ENCODE results near the gene ALB. TPM values are rescaled to one million over a fixed set of nuclear protein-coding genes. Genes with fewer than 3 reads are reported as not detected.

Gene ALB
- total and polyA plus RNA-seq, 2 donors (not counting 1 experiment from before 2014, with no cell fraction given), result 0.03 TPM; not detected in 1

GRCh38 chr4:73391774-73392173, 12.3 kb upstream of the ALB start:
- no peaks in the 10 kb centered on the region for H3K27me3 ChIP-seq (ENCODE audit: control insufficient read depth, insufficient read depth, low read length)
- H3K27ac ChIP-seq (ENCODE audit: insufficient read depth, low read length), result no peak overlapping the region
- no peaks in the 10 kb centered on the region for H4K20me1 ChIP-seq (ENCODE audit: control insufficient read depth, extremely low read depth, insufficient read depth, low read length)
- no peaks in the 10 kb centered on the region for H3K79me2 ChIP-seq (ENCODE audit: control insufficient read depth, insufficient read depth, low read length)
- no peak overlapping the region for H3K9ac ChIP-seq (ENCODE audit: insufficient read depth, low read length)
- DNase-seq (ENCODE audit: low read depth in 2 of 2), result no peak
- H3K4me3 ChIP-seq (replicated peaks in 1 of 4; ENCODE audit: control extremely low read depth in 1 of 4, insufficient read depth in 1 of 4, low read depth in 3 of 4, low read length in 4 of 4), result no peak overlapping the region
- H2AFZ ChIP-seq (ENCODE audit: low read length), result no peak overlapping the region
- no peak overlapping the region for H3K4me2 ChIP-seq (ENCODE audit: extremely low read depth, insufficient read depth, low read length)
- no peaks in the 10 kb centered on the region for H3K9me3 ChIP-seq (ENCODE audit: control insufficient read depth, insufficient read depth, low read depth, low read length)
- H3K4me1 ChIP-seq (ENCODE audit: control insufficient read depth, extremely low read depth, insufficient read depth, low read length), result no peaks in the 10 kb centered on the region
- TF ChIP-seq EZH2 (IDR thresholded peaks at IDR 0.05; ENCODE audit: low read length, missing control alignments) (no peak), CTCF (conservative IDR thresholded peaks at IDR 0.05 in 1 of 2, IDR thresholded peaks at IDR 0.05 in 1 of 2; ENCODE audit: low read depth in 1 of 2, low read length in 2 of 2) (no peak)
- H3K36me3 ChIP-seq (ENCODE audit: control insufficient read depth, insufficient read depth, low read length), result no peaks in the 10 kb centered on the region

GRCh38 chr4:73392936-73393335, 11.2 kb upstream of the ALB start:
- TF ChIP-seq CTCF (conservative IDR thresholded peaks at IDR 0.05 in 1 of 2, IDR thresholded peaks at IDR 0.05 in 1 of 2; ENCODE audit: low read depth in 1 of 2, low read length in 2 of 2) (no peak), EZH2 (IDR thresholded peaks at IDR 0.05; ENCODE audit: low read length, missing control alignments) (no peak)
- Histone ChIP-seq H4K20me1 (ENCODE audit: control insufficient read depth, extremely low read depth, insufficient read depth, low read length) (no peaks in the 10 kb centered on the region), H3K4me2 (ENCODE audit: extremely low read depth, insufficient read depth, low read length) (no peak overlapping the region), H2AFZ (ENCODE audit: low read length) (no peak overlapping the region), H3K36me3 (ENCODE audit: control insufficient read depth, insufficient read depth, low read length) (no peaks in the 10 kb centered on the region), H3K4me1 (ENCODE audit: control insufficient read depth, extremely low read depth, insufficient read depth, low read length) (no peaks in the 10 kb centered on the region), H3K4me3 (replicated peaks in 1 of 4; ENCODE audit: control extremely low read depth in 1 of 4, insufficient read depth in 1 of 4, low read depth in 3 of 4, low read length in 4 of 4) (no peak overlapping the region), H3K79me2 (ENCODE audit: control insufficient read depth, insufficient read depth, low read length) (no peaks in the 10 kb centered on the region), H3K27me3 (ENCODE audit: control insufficient read depth, insufficient read depth, low read length) (no peaks in the 10 kb centered on the region), H3K27ac (ENCODE audit: insufficient read depth, low read length) (no peak overlapping the region), H3K9me3 (ENCODE audit: control insufficient read depth, insufficient read depth, low read depth, low read length) (no peaks in the 10 kb centered on the region), H3K9ac (ENCODE audit: insufficient read depth, low read length) (no peak overlapping the region)
- no peak for DNase-seq (ENCODE audit: low read depth in 2 of 2)

GRCh38 chr4:73396304-73396703, 7.8 kb upstream of the ALB start:
- Histone ChIP-seq H3K4me3 (replicated peaks in 1 of 4; ENCODE audit: control extremely low read depth in 1 of 4, insufficient read depth in 1 of 4, low read depth in 3 of 4, low read length in 4 of 4) (no peak overlapping the region), H3K36me3 (ENCODE audit: control insufficient read depth, insufficient read depth, low read length) (no peaks in the 10 kb centered on the region), H4K20me1 (ENCODE audit: control insufficient read depth, extremely low read depth, insufficient read depth, low read length) (no peaks in the 10 kb centered on the region), H3K4me1 (ENCODE audit: control insufficient read depth, extremely low read depth, insufficient read depth, low read length) (no peaks in the 10 kb centered on the region), H3K27ac (ENCODE audit: insufficient read depth, low read length) (no peak overlapping the region), H2AFZ (ENCODE audit: low read length) (no peak overlapping the region), H3K9me3 (ENCODE audit: control insufficient read depth, insufficient read depth, low read depth, low read length) (no peaks in the 10 kb centered on the region), H3K9ac (ENCODE audit: insufficient read depth, low read length) (no peak overlapping the region), H3K4me2 (ENCODE audit: extremely low read depth, insufficient read depth, low read length) (no peak overlapping the region), H3K27me3 (ENCODE audit: control insufficient read depth, insufficient read depth, low read length) (no peaks in the 10 kb centered on the region), H3K79me2 (ENCODE audit: control insufficient read depth, insufficient read depth, low read length) (no peaks in the 10 kb centered on the region)
- no peak for DNase-seq (ENCODE audit: low read depth in 2 of 2)
- TF ChIP-seq CTCF (conservative IDR thresholded peaks at IDR 0.05 in 1 of 2, IDR thresholded peaks at IDR 0.05 in 1 of 2; ENCODE audit: low read depth in 1 of 2, low read length in 2 of 2) (no peak), EZH2 (IDR thresholded peaks at IDR 0.05; ENCODE audit: low read length, missing control alignments) (no peak)
